ENCODE measurements around the gene TMEM229B. TPM values are rescaled to one million over a fixed set of nuclear protein-coding genes. Genes with fewer than 3 reads are reported as not detected.

The TMEM229B gene
- total RNA-seq, 3 donors from 2014 or later (not counting 1 experiment from before 2014, with no cell fraction given), result 28.3 to 51.3 (median 49.9) TPM

DNA sequence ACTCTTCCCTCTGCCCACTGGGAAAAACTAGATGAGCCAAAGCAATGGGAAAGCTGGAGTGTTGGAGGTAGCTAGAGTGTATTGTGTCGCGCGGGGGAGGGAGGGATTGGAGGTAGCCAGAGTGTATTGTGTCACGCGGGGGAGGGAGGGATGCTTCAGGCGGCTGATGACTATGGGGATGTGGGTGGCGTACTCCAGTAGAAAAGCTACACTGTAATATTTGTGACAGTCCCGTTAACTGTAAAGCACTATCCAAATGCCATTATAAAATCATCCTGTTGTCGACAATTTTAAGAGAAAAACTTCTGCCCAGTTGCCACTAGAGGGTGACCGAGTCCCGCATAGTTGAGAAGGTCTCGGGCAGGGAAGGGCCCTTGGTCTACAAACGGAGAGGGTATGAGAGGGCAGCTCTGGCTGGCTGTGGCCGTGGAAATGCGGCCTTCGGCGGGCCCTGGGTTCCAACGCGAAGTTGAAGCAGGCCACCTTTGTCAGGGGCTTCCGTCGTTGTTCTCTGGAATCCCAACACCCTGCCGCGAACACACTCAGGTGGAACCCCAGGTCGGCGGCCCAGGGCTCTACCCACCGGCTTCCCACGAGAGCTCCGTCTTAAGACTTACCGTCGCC lies 61.4 kb downstream of the TMEM229B start:
- Mint-ChIP-seq H3K4me1 (no peaks in the 10 kb centered on the region), H3K9me3 (no peaks in the 10 kb centered on the region), H3K27me3 (ENCODE audit: low read depth in 2 of 2) (peaks cover 18 to 19% of the 10 kb centered on the region in 2 donors), H3K4me3 (no peak overlapping the region), H3K27ac (no peak overlapping the region), H3K36me3 (no peaks in the 10 kb centered on the region)
- no peaks in the 10 kb centered on the region for H3K27me3 ChIP-seq (ENCODE audit: control insufficient read depth, insufficient read depth, low read length)
- TF ChIP-seq CTCF (IDR thresholded peaks at IDR 0.05), result peak; percentile 90
- H3K9me3 ChIP-seq (ENCODE audit: control insufficient read depth, insufficient read depth, low read length), result no peaks in the 10 kb centered on the region
- H3K4me1 ChIP-seq (ENCODE audit: control insufficient read depth, insufficient read depth, low read length), result peaks cover 6% of the 10 kb centered on the region
- 39% methylated on average over 29 of the region's 30 CpGs for WGBS (ENCODE audit: insufficient coverage)
- H3K4me3 ChIP-seq (ENCODE audit: low read length), result no peak overlapping the region
- peak; percentile 65 to 89 for DNase-seq
- H3K27ac ChIP-seq (ENCODE audit: low read length), result no peak overlapping the region
- peak; percentile 87 to 99 (median 98) for ATAC-seq
- intact Hi-C loops (cut with micrococcal nuclease), result loop anchor here (1.0 kb wide), 3 partner anchors 144 to 277 kb away; no protein-coding TSS in a partner anchor
- no peaks in the 10 kb centered on the region for H3K36me3 ChIP-seq (ENCODE audit: control insufficient read depth, insufficient read depth, low read length)

GRCh38 chr14:67426161-67426560 lies 62.4 kb downstream of the TMEM229B start:
- no peaks in the 10 kb centered on the region for H3K36me3 ChIP-seq (ENCODE audit: control insufficient read depth, insufficient read depth, low read length)
- Mint-ChIP-seq H3K4me1 (no peaks in the 10 kb centered on the region), H3K27ac (no peak overlapping the region), H3K27me3 (ENCODE audit: low read depth in 2 of 2) (peaks cover 18 to 19% of the 10 kb centered on the region in 2 donors), H3K4me3 (no peak overlapping the region), H3K9me3 (no peaks in the 10 kb centered on the region), H3K36me3 (no peaks in the 10 kb centered on the region)
- H3K4me1 ChIP-seq (ENCODE audit: control insufficient read depth, insufficient read depth, low read length), result peaks cover 6% of the 10 kb centered on the region
- no peaks in the 10 kb centered on the region for H3K27me3 ChIP-seq (ENCODE audit: control insufficient read depth, insufficient read depth, low read length)
- H3K27ac ChIP-seq (ENCODE audit: low read length), result no peak overlapping the region
- intact Hi-C loops (cut with micrococcal nuclease), result no loop called here
- H3K9me3 ChIP-seq (ENCODE audit: control insufficient read depth, insufficient read depth, low read length), result no peaks in the 10 kb centered on the region
- ATAC-seq, result no peak
- TF ChIP-seq CTCF (IDR thresholded peaks at IDR 0.05), result no peak
- WGBS (ENCODE audit: insufficient coverage), result 97% methylated on average over 7 of the region's 8 CpGs
- no peak for DNase-seq
- H3K4me3 ChIP-seq (ENCODE audit: low read length), result no peak overlapping the region

GRCh38 chr14:67425608-67426007 lies 62.9 kb downstream of the TMEM229B start:
- WGBS (ENCODE audit: insufficient coverage), result 90% methylated on average over 4 of the region's 4 CpGs
- TF ChIP-seq CTCF (IDR thresholded peaks at IDR 0.05), result no peak
- Mint-ChIP-seq H3K27me3 (ENCODE audit: low read depth in 2 of 2) (peaks cover 18 to 19% of the 10 kb centered on the region in 2 donors), H3K4me1 (no peaks in the 10 kb centered on the region), H3K9me3 (no peaks in the 10 kb centered on the region), H3K36me3 (no peaks in the 10 kb centered on the region), H3K4me3 (no peak overlapping the region), H3K27ac (no peak overlapping the region)
- Histone ChIP-seq H3K9me3 (ENCODE audit: control insufficient read depth, insufficient read depth, low read length) (no peaks in the 10 kb centered on the region), H3K4me3 (ENCODE audit: low read length) (no peak overlapping the region), H3K36me3 (ENCODE audit: control insufficient read depth, insufficient read depth, low read length) (no peaks in the 10 kb centered on the region), H3K27ac (ENCODE audit: low read length) (no peak overlapping the region), H3K27me3 (ENCODE audit: control insufficient read depth, insufficient read depth, low read length) (no peaks in the 10 kb centered on the region), H3K4me1 (ENCODE audit: control insufficient read depth, insufficient read depth, low read length) (peaks cover 6% of the 10 kb centered on the region)
- DNase-seq (no peak), ATAC-seq (no peak)
- intact Hi-C loops (cut with micrococcal nuclease), result no loop called here

DNA sequence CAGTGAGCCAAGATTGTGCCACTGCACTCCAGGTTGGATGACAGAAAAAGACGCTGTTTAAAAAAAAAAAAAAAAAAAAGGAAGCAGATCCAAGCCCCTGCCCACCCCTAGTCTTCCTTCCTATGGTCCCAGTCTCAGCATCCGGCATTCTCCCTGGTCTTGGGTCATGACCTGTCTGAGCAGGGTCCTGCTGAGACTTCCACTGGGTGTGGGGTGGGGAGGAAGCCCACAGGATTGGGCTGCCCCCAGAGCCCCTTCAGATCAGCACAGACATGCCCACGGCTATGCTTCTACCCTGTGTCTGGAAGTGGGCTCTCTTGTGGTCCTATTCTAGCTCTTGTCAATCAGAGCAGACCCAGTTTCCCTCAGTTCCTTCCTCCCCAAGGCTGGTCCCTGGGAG lies 64.0 kb downstream of the TMEM229B start:
- ATAC-seq, result no peak

More for the DNA sequence above, 64.0 kb downstream of the TMEM229B start:
- H3K27me3 Mint-ChIP-seq (ENCODE audit: low read depth in 2 of 2), result peaks cover 15 to 19% of the 10 kb centered on the region in 2 donors
- DNase-seq, result no peak
- H3K9me3 Mint-ChIP-seq, result no peaks in the 10 kb centered on the region
- no peak overlapping the region for H3K27ac Mint-ChIP-seq
- Histone ChIP-seq H3K27ac (ENCODE audit: low read length) (no peak overlapping the region), H3K36me3 (ENCODE audit: control insufficient read depth, insufficient read depth, low read length) (no peaks in the 10 kb centered on the region), H3K9me3 (ENCODE audit: control insufficient read depth, insufficient read depth, low read length) (no peaks in the 10 kb centered on the region), H3K4me3 (ENCODE audit: low read length) (no peak overlapping the region), H3K27me3 (ENCODE audit: control insufficient read depth, insufficient read depth, low read length) (no peaks in the 10 kb centered on the region), H3K4me1 (ENCODE audit: control insufficient read depth, insufficient read depth, low read length) (peaks cover 6% of the 10 kb centered on the region)
- 0% methylated on average over 3 of the region's 3 CpGs for WGBS (ENCODE audit: insufficient coverage)
- no peak overlapping the region for H3K4me3 Mint-ChIP-seq
- H3K4me1 Mint-ChIP-seq, result no peaks in the 10 kb centered on the region
- no peak for TF ChIP-seq CTCF (IDR thresholded peaks at IDR 0.05)
- intact Hi-C loops (cut with micrococcal nuclease), result no loop called here
- no peaks in the 10 kb centered on the region for H3K36me3 Mint-ChIP-seq

Measured in natural killer cell (primary cell).